ENCODE measurements around the gene PCED1A. TPM values are rescaled to one million over a fixed set of nuclear protein-coding genes. Genes with fewer than 3 reads are reported as not detected.

The PCED1A gene
- total and polyA plus RNA-seq, 9 of the 15 experiments (the other 6 are each of a cell fraction or from before 2014, with no cell fraction given): 1.5 to 11.5 (median 5.9) TPM

GRCh38 chr20:2879146-2879545, 38.7 kb upstream of the PCED1A start:
- Histone ChIP-seq H2AFZ (ENCODE audit: low read depth, low read length) (no peak overlapping the region), H3K27ac (ENCODE audit: extremely low read depth, low read depth, low read length) (no peak overlapping the region), H3K9me1 (ENCODE audit: control insufficient read depth, insufficient read depth, low read length) (no peaks in the 10 kb centered on the region), H3K36me3 (ENCODE audit: control insufficient read depth, insufficient read depth, low read length) (peaks cover 21% of the 10 kb centered on the region; the same call in 2 of the 3 replicates), H4K20me1 (replicated peaks; ENCODE audit: control insufficient read depth, insufficient read depth, low read length) (peaks cover 11% of the 10 kb centered on the region), H3K4me1 (replicated peaks in 1 of 2; ENCODE audit: control insufficient read depth in 2 of 2, insufficient read depth in 2 of 2, low read length in 2 of 2) (peaks cover 3 to 16% of the 10 kb centered on the region in 2 experiments; a peak in 3 of 5 replicates), H3K4me3 (no peak overlapping the region), H3K79me2 (ENCODE audit: control insufficient read depth, insufficient read depth, low read length) (peaks cover 86% of the 10 kb centered on the region), H3K4me2 (ENCODE audit: insufficient read depth, low read length) (no peak overlapping the region), H3K9ac (ENCODE audit: insufficient read depth in 1 of 2, low read depth in 2 of 2, low read length in 2 of 2) (no peak overlapping the region), H3K9me3 (replicated peaks; ENCODE audit: control insufficient read depth, insufficient read depth, low read depth, low read length) (no peaks in the 10 kb centered on the region), H3K27me3 (ENCODE audit: control insufficient read depth in 2 of 2, insufficient read depth in 2 of 2, low read length in 2 of 2) (no peaks in the 10 kb centered on the region)
- 100% methylated on average over 2 of the region's 3 CpGs for WGBS (ENCODE audit: insufficient coverage, low coverage, missing lambda C conversion rate)
- DNase-seq (ENCODE audit: extremely low read depth in 1 of 4, low spot score in 3 of 4) (no peak), FAIRE-seq (no peak), ATAC-seq (no peak)
- no TSS peak for BruUV-seq (replicated peaks)
- POLR2A ChIA-PET: interaction anchor here (0.6 to 1.7 kb wide), 4 partner anchors 9 to 162 kb away, joined by 3 to 6 read pairs (median 4); no protein-coding TSS in a partner anchor
- intact Hi-C loops (cut with micrococcal nuclease): no loop called here
- in situ Hi-C loops (cut with MboI): no loop called here
- CTCF ChIA-PET (ENCODE audit: low intra/inter-chr PET ratio): no interaction called here
- TF ChIP-seq GMEB1 (CRISPR knock-in tag; IDR thresholded peaks at IDR 0.05): no peak
- no peak for TF ChIP-seq RBM39 (optimal IDR thresholded peaks at IDR 0.05; ENCODE audit: low read depth, low read length)
- no peak for TF ChIP-seq SMARCB1 (IDR thresholded peaks at IDR 0.05; ENCODE audit: insufficient read length, low read depth)

- ChIA-PET POLR2A (interaction anchor here (1.0 to 1.7 kb wide), 3 partner anchors 10 to 162 kb away, joined by 3 to 6 read pairs (median 3); no protein-coding TSS in a partner anchor), CTCF (ENCODE audit: low intra/inter-chr PET ratio) (no interaction called here)
- in situ Hi-C loops (cut with MboI) (no loop called here), intact Hi-C loops (cut with micrococcal nuclease) (no loop called here)
- H3K79me2 ChIP-seq (ENCODE audit: control insufficient read depth, insufficient read depth, low read length): peaks cover 87% of the 10 kb centered on the region
- FAIRE-seq (no peak), ATAC-seq (no peak), DNase-seq (ENCODE audit: extremely low read depth in 1 of 4, low spot score in 3 of 4) (no peak)
- WGBS (ENCODE audit: insufficient coverage, low coverage, missing lambda C conversion rate): 100% methylated on average over 1 of the region's 1 CpG
- no peak for TF ChIP-seq ZNF77 (CRISPR knock-in tag; IDR thresholded peaks at IDR 0.05)
- TF ChIP-seq ZNF316 (IDR thresholded peaks at IDR 0.05): peak; percentile 24; the same call in 1 of the 2 replicates
- peaks cover 11% of the 10 kb centered on the region for H4K20me1 ChIP-seq (replicated peaks; ENCODE audit: control insufficient read depth, insufficient read depth, low read length)
- no peak overlapping the region for H3K4me2 ChIP-seq (ENCODE audit: insufficient read depth, low read length)
- no peak overlapping the region for H3K27ac ChIP-seq (ENCODE audit: extremely low read depth, low read depth, low read length)
- H2AFZ ChIP-seq (ENCODE audit: low read depth, low read length): no peak overlapping the region
- peaks cover 21% of the 10 kb centered on the region; the same call in 2 of the 3 replicates for H3K36me3 ChIP-seq (ENCODE audit: control insufficient read depth, insufficient read depth, low read length)
- no peaks in the 10 kb centered on the region for H3K9me3 ChIP-seq (replicated peaks; ENCODE audit: control insufficient read depth, insufficient read depth, low read depth, low read length)
- no TSS peak for BruUV-seq (replicated peaks)
- H3K27me3 ChIP-seq (ENCODE audit: control insufficient read depth in 2 of 2, insufficient read depth in 2 of 2, low read length in 2 of 2): no peaks in the 10 kb centered on the region
- H3K9ac ChIP-seq (ENCODE audit: insufficient read depth in 1 of 2, low read depth in 2 of 2, low read length in 2 of 2): no peak overlapping the region
- peaks cover 3 to 16% of the 10 kb centered on the region in 2 experiments; a peak in 3 of 5 replicates for H3K4me1 ChIP-seq (replicated peaks in 1 of 2; ENCODE audit: control insufficient read depth in 2 of 2, insufficient read depth in 2 of 2, low read length in 2 of 2)
- H3K4me3 ChIP-seq: no peak overlapping the region
- H3K9me1 ChIP-seq (ENCODE audit: control insufficient read depth, insufficient read depth, low read length): no peaks in the 10 kb centered on the region
Measured at GRCh38 chr20:2878515-2878914, 38.1 kb upstream of the PCED1A start.
